Body of pancreas (tissue), 4 donors: Measurements from ENCODE around the gene CCDC28B. TPM values are rescaled to one million over a fixed set of nuclear protein-coding genes. Genes with fewer than 3 reads are reported as not detected.

Experiments used
- ATAC-seq: fragments of 150-250 bp; one replicate; pipeline ENCODE4 v1.9.1; 2016
- DNase-seq, 4 donors: peaks; one replicate each; pipeline ENCODE4 v3.0.0-alpha.2; 2019
- H3K27ac ChIP-seq, 4 donors: fragments of 200-600 bp; sonication (generic); 1 replicate in 3 of 4; 2 replicates in 1 of 4; pipeline versions ENCODE4 v1.5.1 to v1.6.1; 2016 to 2019; ENCODE audit warnings: mild to moderate bottlenecking in 1 of 4, mixed read lengths in 1 of 4, moderate library complexity in 1 of 4
- H3K27me3 ChIP-seq, 2 donors: fragments of 200-600 bp; sonication (generic); one replicate each; pipeline ENCODE4 v1.6.0; 2016; ENCODE audit warnings: mild to moderate bottlenecking in 1 of 2
- H3K36me3 ChIP-seq, 2 donors: fragments of 200-600 bp; sonication (generic); replicated peaks in 1 of 2; 2 replicates each; pipeline ENCODE4 v1.5.1; 2016; ENCODE audit warnings: low read depth in 2 of 2; ENCODE audit not compliant: insufficient read depth in 1 of 2
- H3K4me1 ChIP-seq: fragments of 200-600 bp; sonication (generic); one replicate; pipeline ENCODE4 v1.6.0; 2016
- H3K4me3 ChIP-seq, 2 donors: fragments of 200-600 bp; sonication (generic); 1 replicate in 1 of 2; 2 replicates in 1 of 2; pipeline ENCODE4 v1.5.1; 2016 to 2019
- H3K9me3 ChIP-seq, 3 donors: fragments of 200-600 bp; sonication (generic); 1 replicate in 2 of 3; 2 replicates in 1 of 3; pipeline ENCODE4 v1.5.1; 2016
- CTCF ChIP-seq, 7 experiments: fragments of 450-650 bp in 4 of 7; fragments of 200-600 bp in 3 of 7; sonication (generic) in 3 of 7; IDR thresholded peaks; one replicate each; pipeline ENCODE4 v1.5.1; 2016 to 2019; ENCODE audit warnings: antibody characterized with exemption in 7 of 7
- POLR2A ChIP-seq, 3 donors: fragments of 450-650 bp; IDR thresholded peaks; one replicate each; pipeline ENCODE4 v1.6.1; 2016; ENCODE audit warnings: antibody characterized with exemption in 3 of 3, mild to moderate bottlenecking in 2 of 3
- WGBS, 2 donors: methylation state at CpG; one replicate each; pipeline ENCODE4 v1.1.5; 2017; 5-methylcytosine and 5-hydroxymethylcytosine counted together
- intact Hi-C: fragments of 100-400 bp; cut with DNase I; formaldehyde crosslinking; loops from one replicate; pipeline ENCODE4 v1.15.1; 2023
- total RNA-seq, 2 donors: library from RNA; depleted of rRNA; stranded (reverse); fragments of >200 nt; gene quantifications; one replicate each; pipeline ENCODE4 v1.1.0, GENCODE V29; 2016

Gene CCDC28B
- total RNA-seq, 2 donors from 2014 or later = 2.9 to 3.6 TPM

DNA sequence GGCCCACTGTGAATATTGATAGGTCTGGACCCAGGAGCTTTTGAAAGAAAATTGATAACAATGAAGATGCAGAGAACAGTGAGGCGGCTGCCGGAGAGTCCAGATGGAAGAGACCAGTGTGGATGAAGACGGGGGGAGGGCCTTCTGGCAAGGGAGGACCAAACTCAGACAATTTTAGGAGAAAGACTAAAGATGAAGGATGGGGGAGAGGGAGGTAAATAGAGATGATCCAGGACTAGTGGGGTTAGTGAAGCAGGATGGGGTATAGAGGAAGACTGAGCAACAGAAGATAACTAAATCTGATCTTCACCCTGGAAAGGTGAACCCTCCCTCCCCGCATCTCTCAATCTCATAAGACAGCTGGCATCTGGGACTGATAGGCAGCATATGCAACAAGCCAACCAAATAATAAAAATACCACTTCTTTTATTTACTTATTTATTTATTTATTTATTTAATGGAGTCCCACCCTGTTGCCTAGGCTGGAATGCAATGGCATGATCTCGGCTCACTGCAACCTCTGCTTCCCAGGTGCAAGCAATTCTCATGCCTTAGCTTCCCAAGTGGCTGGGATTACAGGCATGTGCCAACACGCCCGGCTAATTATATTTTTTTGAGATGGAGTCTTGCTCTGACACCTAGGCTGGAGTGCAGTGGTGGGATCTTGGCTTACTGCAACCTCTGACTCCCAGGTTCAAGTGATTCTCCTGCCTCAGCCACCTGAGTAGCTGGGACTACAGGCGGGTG, 32.3 kb downstream of the CCDC28B start:
- intact Hi-C loops = loop anchor here (10.0 kb wide), 1 partner anchor 62 kb away; the partner anchor contains the start of gene HDAC1
- Histone ChIP-seq H3K9me3 (no peaks in the 10 kb centered on the region), H3K27ac (no peak overlapping the region), H3K4me3 (no peak overlapping the region), H3K36me3 (peaks cover 13 to 21% of the 10 kb centered on the region in 2 donors), H3K27me3 (no peaks in the 10 kb centered on the region), H3K4me1 (peaks cover 10% of the 10 kb centered on the region)
- no peak for DNase-seq
- ATAC-seq = no peak
- WGBS, 2 donors = 87 to 90% methylated on average over 7 to 8 of the region's 8 CpGs
- TF ChIP-seq CTCF (IDR thresholded peaks at IDR 0.05) (no peak), POLR2A (IDR thresholded peaks at IDR 0.05) (no peak)

DNA sequence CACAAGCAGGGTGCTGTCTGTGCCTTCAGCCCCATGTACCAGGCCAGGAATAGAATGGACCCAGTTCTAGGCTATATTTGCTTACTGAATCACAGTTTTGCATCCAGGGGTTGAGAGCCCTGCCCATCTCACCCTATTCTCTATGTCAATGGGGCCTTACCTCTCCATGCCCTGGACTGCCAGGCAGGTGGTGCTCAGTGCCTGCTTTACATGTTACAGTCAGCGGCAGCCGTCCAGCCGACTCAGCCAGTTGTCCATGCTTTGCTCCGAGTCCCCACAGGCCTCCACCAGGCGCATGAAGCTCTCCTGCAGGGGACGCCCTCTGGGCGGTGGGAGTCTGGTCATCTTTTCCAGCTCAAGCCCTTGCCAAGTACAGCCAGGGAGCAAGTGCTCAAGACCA, 34.4 kb downstream of the CCDC28B start:
- Histone ChIP-seq H3K4me3 (no peak overlapping the region), H3K9me3 (no peaks in the 10 kb centered on the region), H3K4me1 (peaks cover 18% of the 10 kb centered on the region), H3K27ac (no peak overlapping the region), H3K36me3 (peaks cover 0 to 12% of the 10 kb centered on the region in 2 donors), H3K27me3 (no peaks in the 10 kb centered on the region)
- ATAC-seq (no peak), DNase-seq (no peak)
- WGBS, 2 donors = 86% methylated on average over 7 of the region's 7 CpGs; no CpG with 5 or more reads in 1 of the 2 donors
- TF ChIP-seq CTCF (IDR thresholded peaks at IDR 0.05) = no peak
- TF ChIP-seq POLR2A (IDR thresholded peaks at IDR 0.05) = no peak
- intact Hi-C loops = loop anchor here (10.0 kb wide), 1 partner anchor 60 kb away; the partner anchor contains the start of gene HDAC1

DNA sequence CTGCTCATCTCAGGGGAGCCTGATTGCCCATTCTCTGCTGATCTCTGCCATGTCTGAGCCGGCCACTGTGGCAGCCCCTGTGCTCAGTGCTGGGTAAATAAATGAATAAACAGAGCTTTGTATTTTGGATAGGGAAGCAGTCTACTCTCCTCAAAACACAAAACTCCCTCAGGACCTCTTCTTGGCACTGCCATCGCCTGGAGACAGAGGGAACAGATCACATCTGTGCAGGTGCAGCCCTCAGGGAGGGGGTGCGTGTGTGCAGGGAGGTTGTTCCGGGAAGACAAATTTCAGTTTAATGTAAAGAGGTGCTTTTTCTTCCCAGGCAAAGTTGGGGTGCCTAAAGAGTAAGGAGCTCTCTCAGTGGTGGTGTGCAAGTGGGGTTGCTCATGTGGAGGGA, 38.9 kb downstream of the CCDC28B start:
- intact Hi-C loops = loop anchor here (10.0 kb wide), 1 partner anchor 55 kb away; the partner anchor contains the start of gene HDAC1
- TF ChIP-seq CTCF (IDR thresholded peaks at IDR 0.05) (no peak), POLR2A (IDR thresholded peaks at IDR 0.05) (no peak)
- H3K36me3 ChIP-seq = no peaks in the 10 kb centered on the region
- DNase-seq (peak in 2 of 4 donors; percentile 41 to 53), ATAC-seq (no peak)
- H3K4me1 ChIP-seq = peaks cover 46% of the 10 kb centered on the region
- no peaks in the 10 kb centered on the region for H3K9me3 ChIP-seq
- 20 to 25% methylated on average over 2 to 4 of the region's 4 CpGs for WGBS, 2 donors
- peak overlapping the region; percentile 83 to 95 (median 90) for H3K27ac ChIP-seq
- H3K27me3 ChIP-seq = no peaks in the 10 kb centered on the region
- no peak overlapping the region for H3K4me3 ChIP-seq

- no peak for TF ChIP-seq CTCF (IDR thresholded peaks at IDR 0.05)
- TF ChIP-seq POLR2A (IDR thresholded peaks at IDR 0.05) = no peak
- peak; percentile 28 to 55 (median 41) for DNase-seq
- WGBS, 2 donors = 19 to 20% methylated on average over 2 to 20 of the region's 20 CpGs
- no peaks in the 10 kb centered on the region for H3K27me3 ChIP-seq
- intact Hi-C loops = loop anchor here (10.0 kb wide), 1 partner anchor 55 kb away; the partner anchor contains the start of gene HDAC1
- no peaks in the 10 kb centered on the region for H3K9me3 ChIP-seq
- ATAC-seq = peak; percentile 4
- H3K4me3 ChIP-seq = peak overlapping the region in 1 of 2 donors; percentile 75
- H3K27ac ChIP-seq = peak overlapping the region; percentile 83 to 95 (median 90)
- H3K36me3 ChIP-seq = no peaks in the 10 kb centered on the region
- H3K4me1 ChIP-seq = peaks cover 46% of the 10 kb centered on the region
Measured at GRCh38 chr1:32239790-32240139, 39.4 kb downstream of the CCDC28B start.
